EL (cell line): ENCODE measurements around the gene COL4A1.

Source experiments
- DNase-seq: peaks from one replicate; pipeline ENCODE4 v3.0.0-alpha.2; 2016

The COL4A1 gene

GRCh38 chr13:110306960-110307766 lies at the start of gene COL4A1, which contains the start of gene COL4A2:
Gene COL4A1, minus strand, starts transcription at chr13:110307157. Its CDS starts 130 bp downstream, at chr13:110307027.
Gene COL4A2, plus strand, starts transcription at chr13:110307284. Its CDS starts 620 bp downstream, at chr13:110307904.
- DNase-seq, result peak; percentile 78

GRCh38 chr13:110356362-110356761 lies 49.4 kb upstream of the COL4A1 start:
- no peak for DNase-seq

GRCh38 chr13:110354715-110355473 lies 47.9 kb upstream of the COL4A1 start:
- no peak for DNase-seq

GRCh38 chr13:110354123-110354627 lies 47.2 kb upstream of the COL4A1 start:
- no peak for DNase-seq

GRCh38 chr13:110353339-110353977 lies 46.5 kb upstream of the COL4A1 start:
- no peak for DNase-seq

- no peak for DNase-seq
These were observed 45.8 kb upstream of the COL4A1 start for GRCh38 chr13:110352735-110353134.

GRCh38 chr13:110351636-110352420 lies 44.9 kb upstream of the COL4A1 start:
- no peak for DNase-seq

- DNase-seq, result no peak
These were observed 43.6 kb upstream of the COL4A1 start for GRCh38 chr13:110350509-110350908.

- no peak for DNase-seq
These were observed 43.1 kb upstream of the COL4A1 start for GRCh38 chr13:110350049-110350448.

GRCh38 chr13:110349239-110349638 lies 42.3 kb upstream of the COL4A1 start:
- DNase-seq, result no peak

GRCh38 chr13:110348309-110349105 lies 41.5 kb upstream of the COL4A1 start:
- no peak for DNase-seq

GRCh38 chr13:110347535-110348308 lies 40.8 kb upstream of the COL4A1 start:
- peak; percentile 97 for DNase-seq

- DNase-seq, result no peak
These were observed 40.1 kb upstream of the COL4A1 start for GRCh38 chr13:110347088-110347487.

GRCh38 chr13:110346661-110347067 lies 39.7 kb upstream of the COL4A1 start:
- peak; percentile 39 for DNase-seq

- no peak for DNase-seq
These were observed 38.7 kb upstream of the COL4A1 start for GRCh38 chr13:110345701-110346100.

- no peak for DNase-seq
These were observed 38.3 kb upstream of the COL4A1 start for GRCh38 chr13:110345266-110345665.

GRCh38 chr13:110344320-110344719 lies 37.4 kb upstream of the COL4A1 start:
- DNase-seq, result no peak

- no peak for DNase-seq
These were observed 36.4 kb upstream of the COL4A1 start for GRCh38 chr13:110343241-110343865.

- no peak for DNase-seq
These were observed 35.5 kb upstream of the COL4A1 start for GRCh38 chr13:110342474-110342873.
